Left colon (tissue), 2 donors: Measurements from ENCODE around the gene SCN1B. TPM values are rescaled to one million over a fixed set of nuclear protein-coding genes. Genes with fewer than 3 reads are reported as not detected.
"Not testable (repeated sequence)": the region's sequence is repeated elsewhere in the genome, so short reads cannot be mapped to it uniquely, and the experiment has no call there.

Experiments
- ATAC-seq: fragments of 200-7000 bp; cut with Tn5 transposase; one replicate; pipeline ENCODE4 v1.9.1; 2020; ENCODE audit warnings: mild to moderate bottlenecking, moderate library complexity
- DNase-seq, 2 donors: peaks; one replicate each; pipeline ENCODE4 v3.0.0-alpha.2; 2020
- intact Hi-C, 2 donors: fragments of 100-400 bp; cut with DNase I in 1 of 2; cut with micrococcal nuclease in 1 of 2; formaldehyde crosslinking; loops; one replicate each; pipeline versions ENCODE4 v1.11.2 to v1.14.0; 2022; cut with DNase I, micrococcal nuclease
- total RNA-seq, 2 donors: library from RNA; stranded (reverse); fragmentation: NEBNext Ultra II Directional; extraction: Animal tissue kit (Norgen Biotek cat#: 25700); gene quantifications; one replicate each; pipeline ENCODE4 v1.2.1, GENCODE V29; 2021
- donor health status: DM: no; HTN: no; CAD: no.
- donor health status: DM: yes; HTN: yes; CAD: no.

SCN1B gene
- total RNA-seq, 2 donors from 2014 or later, result 2.2 to 4.1 TPM

- peak; percentile 23 for ATAC-seq
These were observed 30.6 kb upstream of the SCN1B start, which contains the start of gene GRAMD1A for GRCh38 chr19:34999498-35000337. GRAMD1A (plus strand) TSS chr19:35000323; CDS start chr19:35000479, 156 bp downstream.

GRCh38 chr19:35000338-35000646, 30.0 kb upstream of the SCN1B start:
- ATAC-seq (peak; percentile 70), DNase-seq (peak in 1 of 2 donors; percentile 87)

More at GRCh38 chr19:34999498-35000337, 30.6 kb upstream of the SCN1B start, which contains the start of gene GRAMD1A:
- peak; percentile 66 to 84 for DNase-seq
- intact Hi-C loops, result no loop called here

GRCh38 chr19:35000647-35001501, 29.4 kb upstream of the SCN1B start:
- intact Hi-C loops, result no loop called here
- ATAC-seq (peak; percentile 5), DNase-seq (peak in 1 of 2 donors; percentile 45)

More at GRCh38 chr19:35000338-35000646, 30.0 kb upstream of the SCN1B start:
- intact Hi-C loops, result no loop called here

GRCh38 chr19:35002037-35002535, 28.2 kb upstream of the SCN1B start:
- DNase-seq (no peak), ATAC-seq (no peak)
- intact Hi-C loops, result no loop called here

GRCh38 chr19:35004517-35005255, 25.6 kb upstream of the SCN1B start:
- ATAC-seq (no peak), DNase-seq (no peak)
- intact Hi-C loops, result no loop called here

GRCh38 chr19:35005256-35005977, 24.9 kb upstream of the SCN1B start:
- intact Hi-C loops, result no loop called here
- ATAC-seq (no peak), DNase-seq (no peak)

GRCh38 chr19:35006007-35006341, 24.3 kb upstream of the SCN1B start:
- DNase-seq, intact Hi-C loops, ATAC-seq: not testable (repeated sequence)

- ATAC-seq (peak; percentile 82), DNase-seq (peak; percentile 69 to 81)
- intact Hi-C loops, result no loop called here
These were observed 23.8 kb upstream of the SCN1B start for GRCh38 chr19:35006342-35006998.

GRCh38 chr19:35006999-35007365, 23.3 kb upstream of the SCN1B start:
- intact Hi-C loops, result no loop called here
- DNase-seq (no peak), ATAC-seq (no peak)

- ATAC-seq, intact Hi-C loops, DNase-seq: not testable (repeated sequence)
These were observed 22.8 kb upstream of the SCN1B start for GRCh38 chr19:35007427-35007826.

- DNase-seq, result no peak
- no peak for ATAC-seq
- intact Hi-C loops, result no loop called here
These were observed 21.4 kb upstream of the SCN1B start for GRCh38 chr19:35008891-35009341.

- no peak for DNase-seq
- ATAC-seq, result no peak
- intact Hi-C loops, result loop anchor here in 1 of 2 donors (5.0 kb wide), 1 partner anchor 37 kb away; no protein-coding TSS in a partner anchor
These were observed 20.6 kb upstream of the SCN1B start for GRCh38 chr19:35009424-35010415.

- no peak for DNase-seq
- no peak for ATAC-seq
- intact Hi-C loops, result loop anchor here in 1 of 2 donors (5.0 kb wide), 1 partner anchor 39 kb away; no protein-coding TSS in a partner anchor
These were observed 19.1 kb upstream of the SCN1B start for GRCh38 chr19:35011091-35011689.

GRCh38 chr19:35011737-35012682, 18.3 kb upstream of the SCN1B start:
- peak; percentile 8 for ATAC-seq
- intact Hi-C loops, result loop anchor here (2.0 to 5.0 kb wide), 2 partner anchors 39 to 40 kb away; no protein-coding TSS in a partner anchor
- no peak for DNase-seq
